SW480 (cell line): ENCODE results near the gene GALK2.
"Not testable (repeated sequence)": the region's sequence is repeated elsewhere in the genome, so short reads cannot be mapped to it uniquely, and the experiment has no call there.

Experiments used
- DNase-seq: peaks from one replicate; pipeline ENCODE4 v3.0.0-alpha.2; 2016; ENCODE audit warnings: low spot score

The GALK2 gene

GRCh38 chr15:49343546-49343945 is 173.5 kb downstream of the GALK2 start:
- DNase-seq, result no peak

- DNase-seq, result not testable (repeated sequence)
Measured at GRCh38 chr15:49354439-49354838, 184.4 kb downstream of the GALK2 start.

DNA sequence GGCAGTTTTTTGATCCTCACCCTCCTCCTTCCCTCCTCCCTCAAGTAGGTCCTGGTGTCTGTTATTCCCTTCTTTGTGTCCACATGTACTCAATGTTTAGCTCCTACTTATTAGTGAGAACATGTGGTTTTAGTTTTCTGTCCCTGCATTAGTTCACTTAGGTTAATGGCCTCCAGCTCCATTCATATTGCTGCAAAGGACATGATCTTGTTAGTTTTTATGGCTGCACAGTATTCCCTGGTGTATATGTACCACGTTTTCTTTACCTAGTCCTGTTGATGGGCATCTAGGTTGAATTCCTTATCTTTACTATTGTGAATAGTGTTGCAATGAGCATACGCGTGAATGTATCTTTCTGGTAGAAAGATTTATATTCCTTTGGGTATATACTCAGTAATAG is 191.3 kb downstream of the GALK2 start:
- no peak for DNase-seq

DNA sequence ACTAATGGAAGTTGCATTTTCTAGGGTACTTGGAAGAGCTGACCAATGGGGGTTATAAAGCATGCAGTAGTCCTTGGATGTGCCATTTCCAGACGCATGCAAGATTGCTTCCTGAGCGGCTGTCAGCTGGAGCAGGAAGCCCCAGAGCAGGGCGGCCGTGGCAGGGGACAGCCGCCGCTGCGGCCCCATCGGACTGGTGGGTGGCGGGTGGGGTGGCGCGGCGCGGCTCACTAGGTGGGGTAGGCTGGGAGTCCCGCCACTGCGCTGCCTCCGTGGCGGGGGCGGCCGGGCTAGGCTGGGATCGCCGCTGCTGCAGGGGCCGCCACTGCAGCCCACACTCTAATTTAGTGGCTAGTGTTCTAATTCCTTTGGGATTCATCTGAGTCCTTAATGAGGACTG is 196.4 kb downstream of the GALK2 start:
- DNase-seq, result no peak

DNA sequence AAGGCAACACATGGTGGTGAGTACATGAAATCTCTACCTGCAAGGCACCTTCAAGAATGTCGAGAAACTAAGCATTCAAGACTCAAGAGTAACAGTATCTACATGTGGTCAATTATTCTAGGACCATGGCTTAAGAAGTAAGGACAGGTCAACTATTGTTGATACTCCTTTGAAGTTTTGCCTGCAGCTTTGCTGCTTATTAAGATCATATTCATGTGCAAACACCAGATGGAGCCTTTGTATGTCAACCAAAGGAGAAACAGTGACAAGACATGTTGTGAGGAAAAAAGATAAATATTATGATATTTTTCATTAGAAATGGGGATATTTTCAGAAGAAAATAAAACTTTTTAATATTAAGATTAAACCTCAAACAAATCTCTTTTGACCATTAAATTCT is 200.7 kb downstream of the GALK2 start:
- peak; percentile 6 for DNase-seq

DNA sequence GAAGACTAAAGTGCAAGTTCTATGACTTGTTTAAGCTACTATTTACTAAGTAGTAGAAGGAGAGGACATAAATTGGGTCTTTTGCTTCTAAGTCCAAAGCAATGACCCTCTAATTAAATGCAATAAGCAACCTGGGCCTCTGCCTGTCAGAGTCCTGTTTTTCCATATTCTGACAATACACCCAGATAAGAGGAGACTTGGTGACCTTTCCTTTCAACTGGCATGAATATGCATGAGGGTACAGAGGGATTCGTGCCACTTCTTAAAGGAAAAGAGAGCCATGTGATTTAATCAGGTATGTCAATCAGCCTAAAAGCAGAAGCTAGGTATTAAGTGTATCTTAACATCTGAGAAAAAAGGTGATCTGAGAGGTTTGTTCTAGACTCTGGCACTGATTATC is 202.3 kb downstream of the GALK2 start:
- DNase-seq, result peak; percentile 0

GRCh38 chr15:49379996-49380395 is 209.9 kb downstream of the GALK2 start:
- DNase-seq, result no peak

DNA sequence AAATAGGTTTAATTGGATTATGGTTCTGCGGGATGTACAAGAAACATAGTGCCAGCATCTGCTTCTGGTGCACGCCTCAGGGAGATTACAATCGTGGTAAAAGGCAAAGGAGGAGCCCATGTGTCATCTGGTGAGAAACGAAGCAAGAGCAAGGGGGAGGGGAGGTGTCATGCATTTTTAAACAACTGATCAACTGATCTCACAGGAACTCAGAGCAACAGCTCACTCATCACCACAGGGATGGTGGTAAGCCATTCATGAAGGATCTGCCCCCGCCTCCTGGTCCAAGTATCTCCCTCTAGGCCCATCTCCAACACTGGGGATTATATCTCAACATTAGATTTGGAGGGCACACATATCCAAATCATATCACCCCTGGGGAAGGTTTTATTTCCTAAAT is 210.9 kb downstream of the GALK2 start:
- DNase-seq, result no peak
